Pancreas (tissue), 10 donors: ENCODE data around the gene CCL14. TPM values are rescaled to one million over a fixed set of nuclear protein-coding genes. Genes with fewer than 3 reads are reported as not detected.

Experiments used
- ATAC-seq, 4 donors: fragments of 200-7000 bp; cut with Tn5 transposase; one replicate each; pipeline versions ENCODE4 v1.8.0 to v1.9.1; 2020; ENCODE audit warnings: mild to moderate bottlenecking in 4 of 4, moderate library complexity in 4 of 4
- DNase-seq, 6 donors: peaks; one replicate each; pipeline ENCODE4 v3.0.0-alpha.2; 2020
- FAIRE-seq: peaks from 2 replicates; lab custom pipeline; 2012; peaks lifted over from hg19 to GRCh38; lab: Jason Lieb, UNC
- H3K27ac ChIP-seq, 4 donors: fragments of 200-600 bp; sonication (generic); 1 replicate in 3 of 4; 2 replicates in 1 of 4; pipeline versions ENCODE4 v1.5.0 to v1.8.0; 2020
- H3K27me3 ChIP-seq, 4 donors: fragments of 200-600 bp; one replicate each; pipeline ENCODE4 v1.8.0; 2021
- H3K36me3 ChIP-seq, 3 donors: fragments of 200-600 bp; sonication (generic) in 1 of 3; one replicate each; pipeline versions ENCODE4 v1.5.0 to v1.8.0; 2020 to 2021
- H3K4me1 ChIP-seq, 3 donors: fragments of 200-600 bp; one replicate each; pipeline ENCODE4 v1.8.0; 2021
- H3K4me3 ChIP-seq, 4 donors: fragments of 200-600 bp; sonication (generic) in 2 of 4; one replicate each; pipeline versions ENCODE4 v1.5.0 to v1.8.0; 2020 to 2021
- H3K9me3 ChIP-seq, 4 donors: fragments of 200-600 bp; one replicate each; pipeline ENCODE4 v1.8.0; 2021
- WGBS, 2 donors: extraction: QIAGEN DNeasy Blood & Tissue Kit; methylation state at CpG; one replicate each; pipeline ENCODE4 v1.1.7; 2013; 5-methylcytosine and 5-hydroxymethylcytosine counted together
- intact Hi-C, 3 donors: fragments of 100-400 bp; cut with DNase I; formaldehyde crosslinking; loops; one replicate each; pipeline versions ENCODE4 v1.11.1 to v1.14.2; 2022
- polyA plus RNA-seq, 2 donors: library from polyadenylated mRNA; stranded (reverse); fragments of 200-250 nt; gene quantifications; one replicate each; pipeline ENCODE4 v1.2.3, GENCODE V29; 2013
- total RNA-seq, 6 donors: library from RNA; stranded (reverse); fragmentation: NEBNext Ultra II Directional in 4 of 6; extraction: Animal tissue kit (Norgen Biotek cat#: 25700) in 4 of 6; gene quantifications; one replicate each; pipeline versions ENCODE4 v1.2.1 to v1.2.4, GENCODE V29; 2021 to 2023
- TF ChIP-seq, protein P1 (sequence below), 4 donors: fragments of 200-600 bp; sonication (generic) in 3 of 4; IDR thresholded peaks; one replicate each; pipeline versions ENCODE4 v1.5.0 to v1.8.0; 2021; ENCODE audit warnings: antibody characterized with exemption in 4 of 4
- donor health status: healthy with polysubstance abuse.
- donor health status: DM: no; HTN: no; CAD: no; lungs with moderate emphysema.
- donor health status: DM: no; HTN: no; CAD: no.
- donor health status: control.
- donor health status: control.
- donor health status: Bipolar disorder and iron deficiency.
- donor health status: DM: yes; HTN: yes; CAD: no.
- donor health status: DM: no; HTN: no; CAD: no.
- donor health status: DM: no; HTN: no; CAD: no.
- donor health status: DM: yes; HTN: yes; CAD: no.

Gene CCL14
- total and polyA plus RNA-seq, 8 donors: 1.9 to 53.7 (median 5.9) TPM

DNA sequence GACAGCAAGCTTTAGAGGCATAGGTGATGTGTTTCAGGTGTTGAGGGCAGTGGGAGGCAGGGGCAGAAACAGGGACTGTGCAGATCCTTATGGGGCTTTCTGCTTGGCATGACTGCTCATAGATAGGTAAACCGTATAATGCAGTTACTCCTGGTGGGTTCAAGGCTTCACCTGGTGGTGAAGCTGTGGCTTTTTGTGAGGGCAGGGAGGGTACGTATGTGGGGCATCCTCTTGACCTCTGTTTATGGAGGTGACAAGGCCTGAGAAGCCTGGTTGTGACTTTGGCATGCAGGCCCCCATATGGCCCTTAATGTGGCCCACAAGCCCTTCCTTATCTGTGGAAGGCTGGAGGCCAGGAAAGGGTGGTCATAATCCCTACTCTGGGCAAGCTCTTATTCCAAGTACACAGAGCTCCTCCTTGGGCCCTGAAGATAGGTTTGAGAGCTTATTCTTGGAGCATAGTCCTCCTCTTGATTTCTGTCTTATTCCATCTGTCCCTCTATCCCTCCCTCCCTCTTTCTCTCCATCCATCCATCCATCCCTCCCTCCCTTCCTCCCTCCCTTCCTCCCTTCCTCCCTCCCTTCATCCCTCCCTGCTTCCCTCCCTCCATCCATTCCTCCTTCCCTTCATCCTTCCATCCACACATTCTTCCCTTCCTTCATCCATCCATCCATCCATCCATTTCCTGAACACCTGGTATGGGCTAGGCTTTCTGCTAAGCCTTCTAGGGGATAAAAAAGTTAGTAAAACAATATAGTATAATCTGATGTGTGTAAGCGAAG, 3.9 kb downstream of the CCL14 start:
- TF ChIP-seq, protein P1, sequence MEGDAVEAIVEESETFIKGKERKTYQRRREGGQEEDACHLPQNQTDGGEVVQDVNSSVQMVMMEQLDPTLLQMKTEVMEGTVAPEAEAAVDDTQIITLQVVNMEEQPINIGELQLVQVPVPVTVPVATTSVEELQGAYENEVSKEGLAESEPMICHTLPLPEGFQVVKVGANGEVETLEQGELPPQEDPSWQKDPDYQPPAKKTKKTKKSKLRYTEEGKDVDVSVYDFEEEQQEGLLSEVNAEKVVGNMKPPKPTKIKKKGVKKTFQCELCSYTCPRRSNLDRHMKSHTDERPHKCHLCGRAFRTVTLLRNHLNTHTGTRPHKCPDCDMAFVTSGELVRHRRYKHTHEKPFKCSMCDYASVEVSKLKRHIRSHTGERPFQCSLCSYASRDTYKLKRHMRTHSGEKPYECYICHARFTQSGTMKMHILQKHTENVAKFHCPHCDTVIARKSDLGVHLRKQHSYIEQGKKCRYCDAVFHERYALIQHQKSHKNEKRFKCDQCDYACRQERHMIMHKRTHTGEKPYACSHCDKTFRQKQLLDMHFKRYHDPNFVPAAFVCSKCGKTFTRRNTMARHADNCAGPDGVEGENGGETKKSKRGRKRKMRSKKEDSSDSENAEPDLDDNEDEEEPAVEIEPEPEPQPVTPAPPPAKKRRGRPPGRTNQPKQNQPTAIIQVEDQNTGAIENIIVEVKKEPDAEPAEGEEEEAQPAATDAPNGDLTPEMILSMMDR (IDR thresholded peaks at IDR 0.05): no peak
- Histone ChIP-seq H3K4me3 (no peak overlapping the region), H3K27me3 (no peaks in the 10 kb centered on the region), H3K4me1 (no peaks in the 10 kb centered on the region), H3K36me3 (no peaks in the 10 kb centered on the region), H3K9me3 (no peaks in the 10 kb centered on the region), H3K27ac (no peak overlapping the region)
- intact Hi-C loops: no loop called here
- FAIRE-seq (no peak), DNase-seq (no peak), ATAC-seq (no peak)
- 84 to 91% methylated on average over 3 of the region's 3 CpGs for WGBS, 2 donors

DNA sequence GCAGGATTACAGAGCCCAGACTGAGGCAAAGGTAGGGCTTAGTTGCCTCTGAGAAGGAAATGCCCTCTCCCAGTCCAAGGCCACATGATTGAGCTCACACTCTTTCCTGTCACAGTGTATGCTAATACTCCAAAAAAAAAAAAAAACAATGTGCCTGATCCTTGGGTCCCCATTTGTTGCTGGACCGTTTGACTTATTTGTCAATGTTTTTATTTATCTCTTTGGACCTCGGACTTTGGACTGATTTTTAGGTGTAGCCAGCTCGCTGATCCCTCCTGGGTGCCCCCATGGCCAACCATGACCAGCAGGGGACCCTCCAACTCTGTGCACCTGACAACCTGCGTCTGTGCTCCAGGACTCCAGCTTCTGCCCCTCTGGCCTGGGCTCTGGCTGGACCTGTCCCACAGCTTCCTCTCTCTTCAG, 4.6 kb downstream of the CCL14 start:
- Histone ChIP-seq H3K36me3 (no peaks in the 10 kb centered on the region), H3K9me3 (no peaks in the 10 kb centered on the region), H3K4me1 (no peaks in the 10 kb centered on the region), H3K4me3 (no peak overlapping the region), H3K27ac (no peak overlapping the region), H3K27me3 (no peaks in the 10 kb centered on the region)
- intact Hi-C loops: no loop called here
- no peak for FAIRE-seq
- TF ChIP-seq, protein P1 (IDR thresholded peaks at IDR 0.05): no peak
- no peak for DNase-seq
- no peak for ATAC-seq
- WGBS, 2 donors: 33 to 43% methylated on average over 4 of the region's 4 CpGs

DNA sequence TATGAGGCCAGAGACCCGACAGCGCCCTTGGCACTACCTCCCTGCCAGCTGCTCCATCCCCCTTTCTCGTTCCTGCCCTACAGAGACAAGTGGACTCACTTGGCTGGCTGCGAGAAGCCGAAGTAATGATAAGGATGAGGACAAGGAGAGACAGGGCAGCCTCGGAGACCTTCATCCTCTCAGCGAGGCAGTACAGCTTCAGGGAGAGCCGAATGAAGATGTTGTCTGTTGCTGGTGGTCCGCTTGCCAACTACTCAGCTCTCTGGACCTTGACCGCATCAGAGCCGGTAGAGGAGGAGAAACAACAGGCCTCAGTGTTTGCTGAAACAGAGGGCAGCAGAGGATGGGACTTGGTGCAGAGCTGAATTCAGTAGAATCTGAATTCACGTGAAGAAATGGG, 5.3 kb downstream of the CCL14 start, which contains the start of gene CCL16:
Gene CCL16, minus strand, starts transcription at position 252 of the 400 bp plus-strand sequence. Its CDS starts 77 bp downstream, at position 175.
- intact Hi-C loops: no loop called here
- H3K27me3 ChIP-seq: no peaks in the 10 kb centered on the region
- H3K27ac ChIP-seq: no peak within 1 kb of the TSS
- H3K4me3 ChIP-seq: no peak within 1 kb of the TSS
- no peak for FAIRE-seq
- WGBS, 2 donors: 87% methylated on average over 12 of the region's 12 CpGs
- H3K36me3 ChIP-seq: no peaks in the 10 kb centered on the region
- ATAC-seq: no peak
- TF ChIP-seq, protein P1 (IDR thresholded peaks at IDR 0.05): no peak
- H3K9me3 ChIP-seq: no peaks in the 10 kb centered on the region
- DNase-seq: no peak
- no peaks in the 10 kb centered on the region for H3K4me1 ChIP-seq

DNA sequence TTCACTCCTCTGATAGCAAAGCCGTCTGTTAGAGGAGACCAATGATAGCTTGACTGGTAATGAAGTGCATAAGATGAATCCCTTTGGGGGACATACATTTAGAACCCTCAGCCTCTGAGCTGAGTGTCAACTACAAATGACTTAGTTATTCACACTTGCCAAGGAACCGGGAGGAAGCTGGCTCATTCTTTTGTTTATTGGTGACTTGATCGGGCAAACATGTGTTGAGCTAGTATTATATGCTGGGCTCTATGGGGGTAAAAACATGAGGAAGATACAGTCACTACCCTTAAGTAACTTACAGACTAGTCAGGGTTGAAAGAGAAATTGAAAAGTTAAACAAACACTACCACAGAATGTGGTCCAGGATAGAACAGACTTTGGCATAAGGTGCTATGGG, 8.2 kb downstream of the CCL14 start:
- Histone ChIP-seq H3K27me3 (no peaks in the 10 kb centered on the region), H3K27ac (no peak overlapping the region), H3K36me3 (no peaks in the 10 kb centered on the region), H3K9me3 (no peaks in the 10 kb centered on the region), H3K4me3 (no peak overlapping the region), H3K4me1 (peaks cover 0 to 6% (median 5%) of the 10 kb centered on the region in 3 donors)
- 74 to 78% methylated on average over 3 of the region's 3 CpGs for WGBS, 2 donors
- FAIRE-seq (no peak), DNase-seq (no peak), ATAC-seq (no peak)
- TF ChIP-seq, protein P1 (IDR thresholded peaks at IDR 0.05): no peak
- intact Hi-C loops: loop anchor here in 1 of 3 donors (10.0 kb wide), 1 partner anchor 86 kb away; the partner anchor contains the start of gene CCL18

DNA sequence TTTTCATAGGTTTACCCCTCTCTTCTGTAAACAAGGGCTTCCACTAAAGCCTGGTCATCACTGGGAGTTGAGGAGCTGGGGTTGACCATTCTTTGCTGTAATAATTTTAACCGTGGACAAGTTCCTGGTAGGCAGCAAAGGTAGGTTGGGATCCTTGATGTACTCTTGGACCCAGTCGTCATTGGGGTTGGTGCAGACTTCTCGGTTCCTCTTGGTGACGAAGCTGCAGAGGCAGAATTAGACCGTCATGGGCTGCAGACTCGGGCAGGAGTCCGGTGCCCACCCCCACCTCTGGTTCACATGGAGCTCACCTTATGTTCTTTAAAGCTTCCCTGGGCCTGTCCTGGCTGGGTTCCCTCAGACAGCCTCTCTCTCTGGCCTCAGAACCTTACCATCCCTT, 9.0 kb downstream of the CCL14 start:
- no peak overlapping the region for H3K27ac ChIP-seq
- ATAC-seq (no peak), FAIRE-seq (no peak), DNase-seq (no peak)
- no peaks in the 10 kb centered on the region for H3K27me3 ChIP-seq
- H3K9me3 ChIP-seq: no peaks in the 10 kb centered on the region
- 81 to 92% methylated on average over 7 of the region's 7 CpGs for WGBS, 2 donors
- TF ChIP-seq, protein P1 (IDR thresholded peaks at IDR 0.05): no peak
- intact Hi-C loops: loop anchor here in 1 of 3 donors (10.0 kb wide), 1 partner anchor 87 kb away; the partner anchor contains the start of gene CCL18
- no peak overlapping the region for H3K4me3 ChIP-seq
- H3K36me3 ChIP-seq: no peaks in the 10 kb centered on the region
- H3K4me1 ChIP-seq: peaks cover 0 to 10% (median 7%) of the 10 kb centered on the region in 3 donors
